HCT116 (cell line): ENCODE results near the gene DOCK1. TPM values are rescaled to one million over a fixed set of nuclear protein-coding genes. Genes with fewer than 3 reads are reported as not detected.

Experiments used
- ATAC-seq: fragments of 200-7000 bp; cut with Tn5 transposase; 2 replicates; pipeline ENCODE4 v1.9.1; 2020; ENCODE audit warnings: mild to moderate bottlenecking, moderate library complexity
- BruUV-seq: library from RNA; stranded (reverse); fragments of 400-500 nt; replicated peaks from 2 replicates; lab custom pipeline; 2021; lab: Mats Ljungman, UMichigan
- CTCF ChIA-PET: fragments of 300-600 bp; sonication (Branson Sonifier 250); formaldehyde crosslinking; loops from one replicate; lab custom pipeline; 2021; ENCODE audit warnings: antibody characterized with exemption; lab: Charles Lee
- POLR2A ChIA-PET: fragments of 300-600, 350-600 bp; sonication (Branson Sonifier 250); formaldehyde crosslinking; loops from one replicate; lab custom pipeline; 2021; ENCODE audit warnings: antibody characterized with exemption; lab: Charles Lee
- RAD21 ChIA-PET, 2 experiments: fragments of 300-600 bp; sonication (Branson Sonifier 250); formaldehyde crosslinking; loops; one replicate each; lab custom pipeline; 2023; ENCODE audit warnings: low total read pairs in 2 of 2; ENCODE audit not compliant: uncharacterized antibody in 2 of 2, unreplicated experiment in 2 of 2, low non-redundant PET in 1 of 2; lab: Charles Lee
- DNase-seq: peaks from one replicate; pipeline ENCODE4 v3.0.0-alpha.2; 2010; ENCODE audit warnings: low read depth, low spot score
- H2AFZ ChIP-seq: fragments of 200-600 bp; shearing (Covaris generic), sonication (generic); 2 replicates; pipeline ENCODE4 v1.6.1; 2017; ENCODE audit warnings: low read depth, mixed run types, mixed read lengths, antibody characterized with exemption, low read length; ENCODE audit not compliant: poor library complexity, severe bottlenecking
- H3K27ac ChIP-seq: 2 replicates; pipeline ENCODE4 v1.5.1; 2012; ENCODE audit warnings: low read depth, low read length
- H3K27me3 ChIP-seq: fragments of 200-600 bp; sonication (generic); 2 replicates; pipeline ENCODE4 v1.6.1; 2016; ENCODE audit warnings: mixed run types, low read length, mixed read lengths; ENCODE audit not compliant: insufficient read depth
- H3K36me3 ChIP-seq, 2 experiments: fragments of 200-500 bp in 1 of 2; fragments of 200-600 bp in 1 of 2; sonication (Bioruptor generic) in 1 of 2; sonication (generic) in 1 of 2; 2 replicates each; pipeline versions ENCODE4 v1.5.1 to v1.6.1; 2014 to 2016; ENCODE audit warnings: low read length in 2 of 2, inconsistent platforms in 1 of 2, mixed read lengths in 1 of 2, mixed run types in 1 of 2; ENCODE audit not compliant: insufficient read depth in 2 of 2, control insufficient read depth in 1 of 2
- H3K4me1 ChIP-seq, 2 experiments: fragments of 200-600 bp in 1 of 2; sonication (generic) in 1 of 2; 2 replicates each; pipeline versions ENCODE4 v1.5.1 to v1.6.1; 2012 to 2017; ENCODE audit warnings: low read length in 2 of 2, inconsistent platforms in 1 of 2, mild to moderate bottlenecking in 1 of 2, mixed read lengths in 1 of 2, mixed run types in 1 of 2, moderate library complexity in 1 of 2; ENCODE audit not compliant: insufficient read depth in 2 of 2, control insufficient read depth in 1 of 2
- H3K4me2 ChIP-seq: fragments of 200-600 bp; sonication (generic); 2 replicates; pipeline ENCODE4 v1.6.1; 2017; ENCODE audit warnings: mixed run types, low read length, mixed read lengths
- H3K4me3 ChIP-seq, 2 experiments: fragments of 200-600 bp in 1 of 2; sonication (generic) in 1 of 2; replicated peaks in 1 of 2; 2 replicates each; pipeline ENCODE4 v1.5.1; 2011 to 2016; ENCODE audit warnings: low read length in 2 of 2, control low read depth in 1 of 2, low read depth in 1 of 2, mild to moderate bottlenecking in 1 of 2, mixed read lengths in 1 of 2, mixed run types in 1 of 2
- H3K79me2 ChIP-seq: fragments of 200-600 bp; sonication (generic); 2 replicates; pipeline ENCODE4 v1.6.1; 2017; ENCODE audit warnings: mild to moderate bottlenecking, mixed run types, low read length, moderate library complexity, mixed read lengths; ENCODE audit not compliant: insufficient read depth
- H3K9ac ChIP-seq: fragments of 200-600 bp; sonication (generic); 2 replicates; pipeline ENCODE4 v1.6.1; 2016; ENCODE audit warnings: low read length, mixed read lengths
- H3K9me2 ChIP-seq: fragments of 200-600 bp; sonication (generic), shearing (Covaris generic); 2 replicates; pipeline ENCODE4 v1.6.1; 2017; ENCODE audit warnings: mixed run types, mild to moderate bottlenecking, moderate library complexity; ENCODE audit not compliant: insufficient read depth
- H3K9me3 ChIP-seq, 2 experiments: fragments of 200-500 bp in 1 of 2; fragments of 200-600 bp in 1 of 2; sonication (Bioruptor generic) in 1 of 2; sonication (generic) in 1 of 2; 2 replicates each; pipeline ENCODE4 v1.6.1; 2014 to 2017; ENCODE audit warnings: low read length in 2 of 2, mixed read lengths in 2 of 2, inconsistent platforms in 1 of 2, low read depth in 1 of 2, mild to moderate bottlenecking in 1 of 2, mixed run types in 1 of 2, moderate library complexity in 1 of 2; ENCODE audit not compliant: control insufficient read depth in 1 of 2, insufficient read depth in 1 of 2
- H4K20me1 ChIP-seq: fragments of 200-600 bp; sonication (generic), shearing (Covaris generic); 2 replicates; pipeline ENCODE4 v1.6.1; 2017; ENCODE audit warnings: mixed run types, mild to moderate bottlenecking, moderate library complexity; ENCODE audit not compliant: insufficient read depth
- CBX3 ChIP-seq: IDR thresholded peaks from 2 replicates; pipeline ENCODE4 v1.6.1; 2012; ENCODE audit warnings: low read depth
- CEBPB ChIP-seq: IDR thresholded peaks from 2 replicates; pipeline ENCODE4 v1.6.1; 2012; ENCODE audit warnings: low read depth
- EGR1 ChIP-seq: IDR thresholded peaks from 2 replicates; pipeline ENCODE4 v1.6.1; 2012; ENCODE audit warnings: low read depth
- ELF1 ChIP-seq: IDR thresholded peaks from 2 replicates; pipeline ENCODE4 v1.6.1; 2012; ENCODE audit warnings: low read depth, borderline replicate concordance
- POLR2AphosphoS5 ChIP-seq: IDR thresholded peaks from 2 replicates; pipeline ENCODE4 v1.6.1; 2011; ENCODE audit warnings: mild to moderate bottlenecking, low read depth, low read length, moderate library complexity
- RAD21 ChIP-seq: IDR thresholded peaks from 2 replicates; pipeline ENCODE4 v1.6.1; 2012; ENCODE audit warnings: low read depth, mild to moderate bottlenecking
- SP1 ChIP-seq: IDR thresholded peaks from 2 replicates; pipeline ENCODE4 v1.6.1; 2012; ENCODE audit warnings: low read depth
- SRF ChIP-seq: IDR thresholded peaks from 2 replicates; pipeline ENCODE4 v1.6.1; 2012; ENCODE audit warnings: low read depth
- YY1 ChIP-seq: IDR thresholded peaks from 2 replicates; pipeline ENCODE4 v1.6.1; 2011; ENCODE audit warnings: low read length, low read depth, moderate library complexity, mild to moderate bottlenecking; ENCODE audit not compliant: insufficient replicate concordance; ENCODE audit errors: extremely low read depth
- intact Hi-C: fragments of 100-400 bp; cut with micrococcal nuclease; formaldehyde crosslinking; loops from 2 replicates; pipeline ENCODE4 v1.10.0; 2022
- total RNA-seq: library from RNA; stranded (reverse); gene quantifications from one replicate; pipeline ENCODE4 v1.2.1, GENCODE V29; 2021; ENCODE audit not compliant: unreplicated experiment
- TF ChIP-seq, protein P1 (sequence below): IDR thresholded peaks from 2 replicates; pipeline ENCODE4 v1.6.1; 2012; ENCODE audit warnings: low read depth
- TF ChIP-seq, protein P2 (sequence below): IDR thresholded peaks from 2 replicates; pipeline ENCODE4 v1.6.1; 2012

Gene DOCK1
- total RNA-seq, 1 experiment from 2014 or later, result 46.5 TPM

DNA sequence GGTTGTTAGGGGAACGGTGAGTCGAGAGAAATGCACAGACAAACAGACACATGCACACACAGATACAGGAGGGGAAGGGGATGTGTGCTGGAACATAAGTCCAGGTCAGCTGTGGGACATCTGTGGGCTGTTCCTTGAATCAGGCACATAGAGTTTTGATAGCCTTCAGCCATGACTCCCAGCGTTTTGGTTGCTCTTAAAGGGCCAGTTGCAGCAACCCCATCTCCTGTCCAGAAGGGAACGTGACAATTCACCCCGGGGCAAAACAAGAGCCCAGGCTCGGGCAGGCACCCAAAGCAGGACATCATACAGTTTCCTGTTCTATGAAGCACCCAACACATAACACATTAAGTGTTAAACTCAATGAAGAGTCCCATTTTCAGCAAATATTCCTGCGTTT is 281.6 kb downstream of the DOCK1 start:
- H3K27me3 ChIP-seq, result no peaks in the 10 kb centered on the region
- ChIA-PET CTCF (no interaction called here), POLR2A (no interaction called here), RAD21 (no interaction called here)
- intact Hi-C loops, result no loop called here
- no peak overlapping the region for H3K4me2 ChIP-seq
- H4K20me1 ChIP-seq, result no peaks in the 10 kb centered on the region
- ATAC-seq (peak; percentile 40; the same call in 1 of the 2 replicates), DNase-seq (no peak)
- H3K27ac ChIP-seq, result no peak overlapping the region
- no peak overlapping the region for H3K9ac ChIP-seq
- H3K9me2 ChIP-seq, result no peaks in the 10 kb centered on the region
- no peaks in the 10 kb centered on the region for H3K36me3 ChIP-seq
- TF ChIP-seq CEBPB, result no peak
- no peak for TF ChIP-seq YY1
- TF ChIP-seq POLR2AphosphoS5, result no peak
- TF ChIP-seq, protein P1, sequence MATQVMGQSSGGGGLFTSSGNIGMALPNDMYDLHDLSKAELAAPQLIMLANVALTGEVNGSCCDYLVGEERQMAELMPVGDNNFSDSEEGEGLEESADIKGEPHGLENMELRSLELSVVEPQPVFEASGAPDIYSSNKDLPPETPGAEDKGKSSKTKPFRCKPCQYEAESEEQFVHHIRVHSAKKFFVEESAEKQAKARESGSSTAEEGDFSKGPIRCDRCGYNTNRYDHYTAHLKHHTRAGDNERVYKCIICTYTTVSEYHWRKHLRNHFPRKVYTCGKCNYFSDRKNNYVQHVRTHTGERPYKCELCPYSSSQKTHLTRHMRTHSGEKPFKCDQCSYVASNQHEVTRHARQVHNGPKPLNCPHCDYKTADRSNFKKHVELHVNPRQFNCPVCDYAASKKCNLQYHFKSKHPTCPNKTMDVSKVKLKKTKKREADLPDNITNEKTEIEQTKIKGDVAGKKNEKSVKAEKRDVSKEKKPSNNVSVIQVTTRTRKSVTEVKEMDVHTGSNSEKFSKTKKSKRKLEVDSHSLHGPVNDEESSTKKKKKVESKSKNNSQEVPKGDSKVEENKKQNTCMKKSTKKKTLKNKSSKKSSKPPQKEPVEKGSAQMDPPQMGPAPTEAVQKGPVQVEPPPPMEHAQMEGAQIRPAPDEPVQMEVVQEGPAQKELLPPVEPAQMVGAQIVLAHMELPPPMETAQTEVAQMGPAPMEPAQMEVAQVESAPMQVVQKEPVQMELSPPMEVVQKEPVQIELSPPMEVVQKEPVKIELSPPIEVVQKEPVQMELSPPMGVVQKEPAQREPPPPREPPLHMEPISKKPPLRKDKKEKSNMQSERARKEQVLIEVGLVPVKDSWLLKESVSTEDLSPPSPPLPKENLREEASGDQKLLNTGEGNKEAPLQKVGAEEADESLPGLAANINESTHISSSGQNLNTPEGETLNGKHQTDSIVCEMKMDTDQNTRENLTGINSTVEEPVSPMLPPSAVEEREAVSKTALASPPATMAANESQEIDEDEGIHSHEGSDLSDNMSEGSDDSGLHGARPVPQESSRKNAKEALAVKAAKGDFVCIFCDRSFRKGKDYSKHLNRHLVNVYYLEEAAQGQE, result no peak
- no peak for TF ChIP-seq SP1
- no peak for TF ChIP-seq ELF1
- no peak for TF ChIP-seq RAD21
- TF ChIP-seq CBX3, result no peak
- no peak for TF ChIP-seq EGR1
- TF ChIP-seq, protein P2, sequence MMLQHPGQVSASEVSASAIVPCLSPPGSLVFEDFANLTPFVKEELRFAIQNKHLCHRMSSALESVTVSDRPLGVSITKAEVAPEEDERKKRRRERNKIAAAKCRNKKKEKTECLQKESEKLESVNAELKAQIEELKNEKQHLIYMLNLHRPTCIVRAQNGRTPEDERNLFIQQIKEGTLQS, result no peak
- no peak for TF ChIP-seq SRF
- no peaks in the 10 kb centered on the region for H3K4me1 ChIP-seq
- no peaks in the 10 kb centered on the region for H3K79me2 ChIP-seq
- H3K4me3 ChIP-seq, result no peak overlapping the region
- no peak overlapping the region for H2AFZ ChIP-seq
- no peaks in the 10 kb centered on the region for H3K9me3 ChIP-seq
- no TSS peak for BruUV-seq
